ENCODE measurements around the gene EID3. TPM values are rescaled to one million over a fixed set of nuclear protein-coding genes. Genes with fewer than 3 reads are reported as not detected.
"Not testable (repeated sequence)": the region's sequence is repeated elsewhere in the genome, so short reads cannot be mapped to it uniquely, and the experiment has no call there.

The EID3 gene
- 1 to 10 TPM; 2.9 to 3.3 TPM for total RNA-seq

- TF ChIP-seq CTCF (IDR thresholded peaks at IDR 0.05): no peak
- H3K27me3 ChIP-seq: no peaks in the 10 kb centered on the region
- H3K36me3 ChIP-seq: peaks cover 18% of the 10 kb centered on the region
- no peaks in the 10 kb centered on the region for H3K9me3 ChIP-seq
- H3K4me1 ChIP-seq: peaks cover 0 to 91% of the 10 kb centered on the region in 2 donors
- H3K4me3 ChIP-seq: peak within 1 kb of the TSS; percentile 29 to 49
- peak; percentile 80 for DNase-seq (ENCODE audit: low spot score)
- H3K27ac ChIP-seq: peak within 1 kb of the TSS; percentile 71 to 72
These were observed at the start of gene EID3 for GRCh38 chr12:104303538-104304151. TSS of gene EID3 (plus strand) at chr12:104303739. CDS start at chr12:104303935, 196 bp downstream.

DNA sequence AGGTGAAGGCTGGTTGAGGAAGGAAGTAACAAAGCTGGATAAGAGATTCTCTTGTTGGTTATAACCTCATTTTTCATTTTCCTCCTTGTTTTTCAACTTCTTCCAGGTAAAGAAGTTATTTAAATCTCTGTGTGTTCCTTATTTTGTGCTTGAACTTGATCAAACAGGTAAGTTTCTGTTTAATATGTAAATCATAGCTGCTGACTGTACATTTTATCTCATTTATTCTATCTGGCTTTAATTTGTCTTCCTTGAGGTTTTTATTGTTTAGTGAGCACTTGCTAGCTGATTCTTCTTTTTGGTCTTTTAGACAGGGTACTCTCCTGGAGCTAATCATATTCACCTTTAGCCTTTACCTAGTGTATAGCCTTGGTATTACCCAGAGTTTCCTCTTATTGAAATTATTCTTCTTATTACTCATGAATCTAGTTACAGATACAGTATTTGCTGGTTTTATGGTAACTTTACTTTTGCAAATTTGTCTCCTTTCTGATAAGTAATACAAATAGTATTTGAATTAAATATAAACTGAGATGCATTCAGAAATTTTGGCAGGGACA is 45.5 kb upstream of the EID3 start:
- H3K27me3 ChIP-seq: no peaks in the 10 kb centered on the region
- H3K4me3 ChIP-seq: no peak overlapping the region
- H3K4me1 ChIP-seq: no peaks in the 10 kb centered on the region
- H3K36me3 ChIP-seq: peaks cover 5% of the 10 kb centered on the region
- no peak for DNase-seq (ENCODE audit: low spot score)
- no peaks in the 10 kb centered on the region for H3K9me3 ChIP-seq
- H3K27ac ChIP-seq: no peak overlapping the region
- no peak for TF ChIP-seq CTCF (IDR thresholded peaks at IDR 0.05)

DNA sequence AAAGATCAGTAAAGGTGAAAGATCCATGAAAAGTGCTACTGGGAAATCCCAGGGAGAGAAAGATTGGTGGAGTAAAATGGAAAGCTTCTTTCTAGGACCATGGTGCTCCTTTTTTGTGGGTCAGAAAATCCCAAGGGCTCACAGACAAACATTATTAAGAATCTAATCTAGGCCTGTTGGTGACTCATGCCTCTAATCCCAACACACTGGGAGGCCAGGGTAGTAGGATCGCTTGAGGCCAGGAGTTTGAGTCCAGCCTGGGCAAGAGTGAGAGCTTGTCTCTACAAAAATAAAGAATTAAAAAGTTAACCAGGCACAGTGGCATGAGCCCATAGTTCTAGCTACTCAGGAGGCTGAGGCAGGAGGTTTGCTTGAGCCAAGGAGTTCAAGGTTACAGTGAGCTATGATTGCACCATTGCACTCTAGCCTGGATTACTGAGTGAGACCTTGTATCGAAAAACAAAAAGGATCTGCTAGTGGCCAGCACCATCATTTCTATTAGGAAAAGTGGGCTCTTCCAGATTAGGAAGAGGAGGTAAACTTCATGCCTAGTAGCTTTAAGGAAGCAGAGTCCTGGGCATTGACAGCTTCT is 45.0 kb upstream of the EID3 start:
- Histone ChIP-seq H3K4me3 (no peak overlapping the region), H3K9me3 (no peaks in the 10 kb centered on the region), H3K27ac (no peak overlapping the region), H3K36me3 (peaks cover 5% of the 10 kb centered on the region), H3K27me3 (no peaks in the 10 kb centered on the region), H3K4me1 (no peaks in the 10 kb centered on the region)
- DNase-seq (ENCODE audit: low spot score): peak; percentile 36
- TF ChIP-seq CTCF (IDR thresholded peaks at IDR 0.05): no peak

DNA sequence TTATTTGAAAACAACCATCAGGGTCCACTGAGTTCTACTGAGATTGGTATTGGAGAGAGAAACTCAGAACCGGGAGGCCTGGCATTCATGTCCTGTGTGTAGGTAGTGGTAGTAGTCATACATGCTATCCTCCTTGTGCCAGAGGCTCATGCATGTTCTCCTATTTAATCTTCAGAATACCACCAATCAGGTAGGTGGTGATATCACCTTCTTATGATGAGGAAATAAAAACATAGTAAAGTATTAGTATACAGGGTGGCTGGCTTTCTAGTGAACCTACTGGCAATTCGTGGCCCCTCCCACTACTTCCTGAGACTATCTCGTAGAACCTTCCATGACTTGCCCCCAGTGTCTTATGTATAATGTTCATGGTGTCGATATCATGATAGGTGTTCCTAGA is 40.5 kb upstream of the EID3 start:
- peaks cover 5% of the 10 kb centered on the region for H3K36me3 ChIP-seq
- H3K4me1 ChIP-seq: no peaks in the 10 kb centered on the region
- no peaks in the 10 kb centered on the region for H3K9me3 ChIP-seq
- no peak for TF ChIP-seq CTCF (IDR thresholded peaks at IDR 0.05)
- H3K4me3 ChIP-seq: no peak overlapping the region
- H3K27ac ChIP-seq: no peak overlapping the region
- DNase-seq (ENCODE audit: low spot score): no peak
- no peaks in the 10 kb centered on the region for H3K27me3 ChIP-seq

- H3K9me3 ChIP-seq: no peaks in the 10 kb centered on the region
- H3K27me3 ChIP-seq: no peaks in the 10 kb centered on the region
- no peak overlapping the region for H3K27ac ChIP-seq
- no peak overlapping the region for H3K4me3 ChIP-seq
- TF ChIP-seq CTCF (IDR thresholded peaks at IDR 0.05): no peak
- H3K4me1 ChIP-seq: no peaks in the 10 kb centered on the region
- H3K36me3 ChIP-seq: peaks cover 3% of the 10 kb centered on the region
- peak; percentile 47 for DNase-seq (ENCODE audit: low spot score)
These were observed 39.8 kb upstream of the EID3 start for GRCh38 chr12:104263580-104264358.

GRCh38 chr12:104265436-104265835 is 38.1 kb upstream of the EID3 start:
- not testable (repeated sequence) for H3K4me3 ChIP-seq; H3K36me3 ChIP-seq; H3K27ac ChIP-seq; H3K27me3 ChIP-seq; H3K9me3 ChIP-seq; H3K4me1 ChIP-seq; DNase-seq (ENCODE audit: low spot score)

Data from right atrium auricular region (tissue), 2 donors.